Left ventricle myocardium inferior (tissue), 1 donor: ENCODE data around the gene C1orf226. TPM values are rescaled to one million over a fixed set of nuclear protein-coding genes. Genes with fewer than 3 reads are reported as not detected.
"Not testable (repeated sequence)": the region's sequence is repeated elsewhere in the genome, so short reads cannot be mapped to it uniquely, and the experiment has no call there.

Source experiments
- DNase-seq: peaks from one replicate; pipeline ENCODE4 v3.0.0-alpha.2; 2020
- H3K27ac ChIP-seq: fragments of 200-600 bp; replicated peaks from 2 replicates; pipeline ENCODE4 v1.8.0; 2021
- H3K27me3 ChIP-seq: fragments of 200-600 bp; 2 replicates; pipeline ENCODE4 v1.8.0; 2021; ENCODE audit warnings: low read depth
- H3K36me3 ChIP-seq: fragments of 200-600 bp; 2 replicates; pipeline ENCODE4 v1.8.0; 2021
- H3K4me1 ChIP-seq: fragments of 200-600 bp; 2 replicates; pipeline ENCODE4 v1.8.0; 2021
- H3K4me3 ChIP-seq: fragments of 200-600 bp; 2 replicates; pipeline ENCODE4 v1.8.0; 2021; ENCODE audit warnings: mild to moderate bottlenecking, moderate library complexity
- H3K9me3 ChIP-seq: fragments of 200-600 bp; replicated peaks from 2 replicates; pipeline ENCODE4 v1.8.0; 2021
- CTCF ChIP-seq: fragments of 200-600 bp; IDR thresholded peaks from 2 replicates; pipeline ENCODE4 v1.8.0; 2021; ENCODE audit warnings: antibody characterized with exemption, mild to moderate bottlenecking, borderline replicate concordance
- intact Hi-C: fragments of 100-400 bp; cut with micrococcal nuclease; formaldehyde crosslinking; loops from one replicate; pipeline ENCODE4 v1.11.0; 2022
- microRNA-seq: library from miRNA; unstranded; fragments of <30 nt; microRNA quantifications from one replicate; pipeline ENCODE4 v1.2.0, GENCODE V29; 2020
- total RNA-seq: library from RNA; stranded (reverse); fragmentation: NEBNext Ultra II Directional; extraction: Animal tissue kit (Norgen Biotek cat#: 25700); gene quantifications from one replicate; pipeline ENCODE4 v1.2.1, GENCODE V29; 2021
- donor health status: DM: no; HTN: yes; CAD: no; lungs with severe emphysema.

Gene C1orf226
- total RNA-seq, 1 donor from 2014 or later, result 8.7 TPM

GRCh38 chr1:162422662-162423375 lies 41.3 kb downstream of the C1orf226 start:
- TF ChIP-seq CTCF, result no peak
- DNase-seq, result no peak
- Histone ChIP-seq H3K9me3 (no peaks in the 10 kb centered on the region), H3K4me1 (no peaks in the 10 kb centered on the region), H3K27me3 (peaks cover 6% of the 10 kb centered on the region), H3K36me3 (no peaks in the 10 kb centered on the region), H3K27ac (no peak overlapping the region), H3K4me3 (no peak overlapping the region)
- intact Hi-C loops, result no loop called here

- no peak overlapping the region for H3K27ac ChIP-seq
- H3K4me3 ChIP-seq, result no peak overlapping the region
- no peaks in the 10 kb centered on the region for H3K4me1 ChIP-seq
- H3K36me3 ChIP-seq, result no peaks in the 10 kb centered on the region
- H3K27me3 ChIP-seq, result no peaks in the 10 kb centered on the region
- intact Hi-C loops, result no loop called here
- no peaks in the 10 kb centered on the region for H3K9me3 ChIP-seq
- no peak for DNase-seq
- no peak for TF ChIP-seq CTCF
These were observed 49.1 kb downstream of the C1orf226 start for GRCh38 chr1:162430583-162430982.

GRCh38 chr1:162432977-162433713 lies 51.6 kb downstream of the C1orf226 start:
- H3K4me1 ChIP-seq, H3K27ac ChIP-seq, H3K36me3 ChIP-seq, intact Hi-C loops, H3K9me3 ChIP-seq, DNase-seq, H3K4me3 ChIP-seq, H3K27me3 ChIP-seq: not testable (repeated sequence)

Small RNAs within 50 kb of the gene (microRNA-seq; reads per million reads assigned to microRNA genes)
- gene MIR556, result 12.2 reads per million, percentile 30 among the genes with 10 or more reads in this experiment

Other genes with a start within 250 kb of the C1orf226 start
- gene SPATA46, start 4.9 kb upstream of the C1orf226 start, total RNA-seq, result not detected
- gene SH2D1B, start 30.4 kb downstream of the C1orf226 start, total RNA-seq, result 0.11 TPM
- gene UHMK1, start 116.1 kb downstream of the C1orf226 start, total RNA-seq, result 20.7 TPM
- gene UAP1, start 180.0 kb downstream of the C1orf226 start, total RNA-seq, result 26.5 TPM